IMR-90 (cell line): Measurements from ENCODE around the gene CAMK4. TPM values are rescaled to one million over a fixed set of nuclear protein-coding genes. Genes with fewer than 3 reads are reported as not detected.

Experiments
- ATAC-seq: fragments of 200-7000 bp; cut with Tn5 transposase; 2 replicates; pipeline ENCODE4 v1.9.1; 2020; ENCODE audit warnings: low read depth, mild to moderate bottlenecking, moderate library complexity
- BruUV-seq: library from RNA; stranded (reverse); fragments of 400-500 nt; replicated peaks from 2 replicates; lab custom pipeline; 2021; lab: Mats Ljungman, UMichigan
- CTCF ChIA-PET: fragments of 300-600 bp; formaldehyde crosslinking; extraction: SDS; loops from one replicate; lab custom pipeline; 2021; ENCODE audit warnings: antibody characterized with exemption; lab: Yijun Ruan, JAX
- POLR2A ChIA-PET: fragments of 300-600 bp; sonication (Branson Sonifier 250); formaldehyde crosslinking; loops from one replicate; lab custom pipeline; 2022; ENCODE audit warnings: antibody characterized with exemption; ENCODE audit not compliant: unreplicated experiment; lab: Charles Lee
- DNase-seq: peaks from one replicate; pipeline ENCODE4 v3.0.0; 2013
- H2AFZ ChIP-seq: replicated peaks from 2 replicates; pipeline ENCODE3; 2013; ENCODE audit warnings: low read length, mild to moderate bottlenecking; ENCODE audit not compliant: poor library complexity
- H2AK5ac ChIP-seq: 2 replicates; pipeline ENCODE4 v1.6.1; 2013; ENCODE audit warnings: low read depth, low read length, inconsistent platforms
- H2AK9ac ChIP-seq: replicated peaks from 2 replicates; pipeline ENCODE3; 2013; ENCODE audit warnings: mild to moderate bottlenecking, low read depth, low read length, moderate library complexity; ENCODE audit not compliant: poor library complexity
- H2BK120ac ChIP-seq: 2 replicates; pipeline ENCODE4 v1.6.1; 2013; ENCODE audit warnings: low read depth, low read length, inconsistent platforms
- H2BK15ac ChIP-seq: 3 replicates; pipeline ENCODE4 v1.6.1; 2013; ENCODE audit warnings: low read depth, low read length, inconsistent platforms
- H2BK20ac ChIP-seq: 2 replicates; pipeline ENCODE4 v1.6.1; 2013; ENCODE audit warnings: low read depth, mild to moderate bottlenecking, inconsistent platforms, low read length, moderate library complexity
- H2BK5ac ChIP-seq: 2 replicates; pipeline ENCODE4 v1.6.1; 2013; ENCODE audit warnings: mild to moderate bottlenecking, low read depth, low read length, inconsistent platforms; ENCODE audit not compliant: poor library complexity, severe bottlenecking
- H3K14ac ChIP-seq: replicated peaks from 2 replicates; pipeline ENCODE4 v1.6.1; 2013; ENCODE audit warnings: low read depth, low read length, inconsistent platforms
- H3K18ac ChIP-seq: 2 replicates; pipeline ENCODE4 v1.6.1; 2013; ENCODE audit warnings: low read depth, low read length, control low read depth
- H3K23ac ChIP-seq: 2 replicates; pipeline ENCODE4 v1.6.1; 2013; ENCODE audit warnings: low read depth, low read length, inconsistent platforms
- H3K27ac ChIP-seq: 2 replicates; pipeline ENCODE4 v1.5.1; 2013; ENCODE audit warnings: mild to moderate bottlenecking, control low read depth, low read length; ENCODE audit not compliant: insufficient read depth
- H3K27me3 ChIP-seq: 2 replicates; pipeline ENCODE4 v1.6.1; 2013; ENCODE audit warnings: low read length; ENCODE audit not compliant: control insufficient read depth, insufficient read depth
- H3K36me3 ChIP-seq: 2 replicates; pipeline ENCODE4 v1.6.1; 2013; ENCODE audit warnings: low read length, mixed read lengths; ENCODE audit not compliant: control insufficient read depth, insufficient read depth
- H3K4ac ChIP-seq: 2 replicates; pipeline ENCODE4 v1.6.1; 2013; ENCODE audit warnings: low read depth, low read length, inconsistent platforms
- H3K4me1 ChIP-seq: 2 replicates; pipeline ENCODE4 v1.6.1; 2013; ENCODE audit warnings: low read length, mixed read lengths; ENCODE audit not compliant: control insufficient read depth, insufficient read depth
- H3K4me2 ChIP-seq: 2 replicates; pipeline ENCODE4 v1.6.1; 2013; ENCODE audit warnings: low read depth, mild to moderate bottlenecking, control low read depth, low read length, moderate library complexity
- H3K4me3 ChIP-seq: 2 replicates; pipeline ENCODE4 v1.5.1; 2013; ENCODE audit warnings: low read depth, mild to moderate bottlenecking, control low read depth, low read length, moderate library complexity; ENCODE audit not compliant: insufficient read depth
- H3K56ac ChIP-seq: 2 replicates; pipeline ENCODE4 v1.6.1; 2013; ENCODE audit warnings: low read length, inconsistent platforms; ENCODE audit not compliant: insufficient read depth; ENCODE audit errors: extremely low read depth
- H3K79me1 ChIP-seq, 2 experiments: 2 replicates each; pipeline ENCODE4 v1.6.1; 2013; ENCODE audit warnings: low read length in 2 of 2, inconsistent platforms in 1 of 2, low read depth in 1 of 2
- H3K9ac ChIP-seq: 2 replicates; pipeline ENCODE4 v1.6.1; 2013; ENCODE audit warnings: low read depth, low read length, control low read depth
- H3K9me1 ChIP-seq: 2 replicates; pipeline ENCODE4 v1.6.1; 2013; ENCODE audit warnings: low read length, inconsistent platforms; ENCODE audit not compliant: insufficient read depth
- H3K9me3 ChIP-seq: 2 replicates; pipeline ENCODE4 v1.6.1; 2013; ENCODE audit warnings: low read length; ENCODE audit not compliant: control insufficient read depth, insufficient read depth
- H4K20me1 ChIP-seq: 2 replicates; pipeline ENCODE4 v1.6.1; 2013; ENCODE audit warnings: low read length, inconsistent platforms; ENCODE audit not compliant: insufficient read depth
- H4K5ac ChIP-seq: 2 replicates; pipeline ENCODE4 v1.6.1; 2013; ENCODE audit warnings: mild to moderate bottlenecking, low read depth, low read length, control low read depth
- H4K8ac ChIP-seq, 2 experiments: 2 replicates each; pipeline ENCODE4 v1.6.1; 2013; ENCODE audit warnings: low read depth in 2 of 2, low read length in 2 of 2, control low read depth in 1 of 2, inconsistent platforms in 1 of 2
- H4K91ac ChIP-seq: 2 replicates; pipeline ENCODE4 v1.6.1; 2013; ENCODE audit warnings: low read depth, low read length, inconsistent platforms; ENCODE audit not compliant: insufficient read depth
- BHLHE40 ChIP-seq: fragments of 150-350 bp; IDR thresholded peaks from 2 replicates; pipeline ENCODE4 v1.6.1; 2016; ENCODE audit warnings: mild to moderate bottlenecking, low read depth, low read length
- CEBPB ChIP-seq: IDR thresholded peaks from 2 replicates; pipeline ENCODE4 v1.6.1; 2012; ENCODE audit warnings: low read depth, low read length, improper control_type of control experiment
- FOS ChIP-seq: fragments of 150-350 bp; IDR thresholded peaks from 2 replicates; pipeline ENCODE4 v1.6.1; 2016; ENCODE audit warnings: low read depth, low read length
- MAZ ChIP-seq: IDR thresholded peaks from 2 replicates; pipeline ENCODE4 v1.6.1; 2012; ENCODE audit warnings: low read depth, mild to moderate bottlenecking, low read length, improper control_type of control experiment, moderate library complexity, borderline replicate concordance
- MXI1 ChIP-seq: IDR thresholded peaks from 2 replicates; pipeline ENCODE4 v1.6.1; 2012; ENCODE audit warnings: low read depth, mild to moderate bottlenecking, low read length, moderate library complexity, borderline replicate concordance
- WGBS, 2 experiments: methylation state at CpG; one replicate each; pipeline versions ENCODE4 v1.1.5 to v1.1.7; 2013; ENCODE audit warnings: missing lambda C conversion rate in 2 of 2; ENCODE audit not compliant: insufficient read length in 1 of 2; ENCODE audit errors: extremely low coverage in 2 of 2; 5-methylcytosine and 5-hydroxymethylcytosine counted together
- dilution Hi-C: fragments of 300-500 bp; cut with HindIII; formaldehyde crosslinking; loops from one replicate; pipeline ENCODE4 v1.14.3; 2018; ENCODE audit warnings: low sequenced_read_pairs; ENCODE audit not compliant: unreplicated experiment
- in situ Hi-C: fragments of 300-500 bp; cut with MboI; formaldehyde crosslinking; loops from 3 replicates; pipeline ENCODE4 v1.14.3; 2019; ENCODE audit warnings: low sequenced_read_pairs, inconsistent platforms, mixed read lengths
- intact Hi-C: fragments of 100-400 bp; cut with micrococcal nuclease; formaldehyde crosslinking; loops from 2 replicates; pipeline ENCODE4 v1.10.0; 2022
- polyA plus RNA-seq, 3 experiments: library from polyadenylated mRNA; depleted of rRNA; stranded (reverse); fragments of >200 nt; gene quantifications; 2 replicates each; pipeline ENCODE4 v1.2.3, GENCODE V29; 2012; ENCODE audit warnings: low replicate concordance in 1 of 3
- total RNA-seq: library from RNA; depleted of rRNA; stranded (reverse); fragments of >200 nt; gene quantifications from 2 replicates; pipeline ENCODE4 v1.2.3, GENCODE V29; 2012
- TF ChIP-seq, protein P1 (sequence below): fragments of 150-350 bp; IDR thresholded peaks from 2 replicates; pipeline ENCODE4 v1.6.1; 2016; ENCODE audit warnings: low read depth, mild to moderate bottlenecking, low read length, moderate library complexity, borderline replicate concordance
- TF ChIP-seq, protein P2 (sequence below): conservative IDR thresholded peaks from 2 replicates; pipeline ENCODE4 v1.5.1; 2012; ENCODE audit warnings: mild to moderate bottlenecking, low read depth, low read length, improper control_type of control experiment

CAMK4 gene
- total and polyA plus RNA-seq, 2 of the 4 experiments (the other 2 are of a cell fraction), result 3.7 to 4.8 TPM

DNA sequence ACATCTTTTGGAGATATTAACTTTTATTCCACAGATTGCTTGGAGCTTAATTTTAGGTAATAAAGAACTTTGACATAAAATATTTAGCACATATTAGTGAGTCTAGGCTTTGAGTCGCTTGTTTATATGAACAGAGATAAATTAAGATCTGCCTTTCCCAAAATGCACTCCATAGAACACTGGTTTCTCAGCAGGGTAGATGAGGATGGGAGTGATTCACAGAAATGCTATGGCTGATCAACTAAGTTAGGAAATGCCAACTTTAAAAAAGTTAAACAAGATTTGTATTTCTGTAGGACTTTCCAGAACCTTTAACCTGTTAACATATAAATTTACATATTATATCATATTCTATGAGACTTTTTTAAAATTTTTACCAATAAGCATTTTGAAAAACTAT is 222.9 kb downstream of the CAMK4 start:
- no peak overlapping the region for H2BK120ac ChIP-seq
- no peak overlapping the region for H3K9ac ChIP-seq
- H2BK15ac ChIP-seq, result no peak overlapping the region
- no peaks in the 10 kb centered on the region for H3K4me1 ChIP-seq
- no peak overlapping the region for H4K91ac ChIP-seq
- H3K27ac ChIP-seq, result no peak overlapping the region
- H3K56ac ChIP-seq, result no peak overlapping the region
- no peak overlapping the region for H4K8ac ChIP-seq
- WGBS, 2 experiments, result no CpG with 5 or more reads among the region's 1 CpG
- ChIA-PET POLR2A (no interaction called here), CTCF (no interaction called here)
- intact Hi-C loops (no loop called here), in situ Hi-C loops (no loop called here), dilution Hi-C loops (no loop called here)
- H3K27me3 ChIP-seq, result no peaks in the 10 kb centered on the region
- no peak overlapping the region for H3K4me2 ChIP-seq
- no peaks in the 10 kb centered on the region for H4K20me1 ChIP-seq
- no peak overlapping the region for H2AK5ac ChIP-seq
- H2AK9ac ChIP-seq, result no peak overlapping the region
- no peaks in the 10 kb centered on the region; the same call in 1 of the 2 replicates for H3K9me1 ChIP-seq
- H3K36me3 ChIP-seq, result no peaks in the 10 kb centered on the region
- H3K79me1 ChIP-seq, result no peaks in the 10 kb centered on the region
- no peak overlapping the region for H2AFZ ChIP-seq
- no peak overlapping the region for H2BK20ac ChIP-seq
- no peak overlapping the region for H3K18ac ChIP-seq
- peak; percentile 51 for DNase-seq
- no peak overlapping the region for H3K4me3 ChIP-seq
- H3K23ac ChIP-seq, result no peak overlapping the region
- no peaks in the 10 kb centered on the region for H3K9me3 ChIP-seq
- ATAC-seq, result peak; percentile 87
- H4K5ac ChIP-seq, result no peak overlapping the region
- H3K14ac ChIP-seq, result no peak overlapping the region
- no TSS peak for BruUV-seq
- no peak overlapping the region for H3K4ac ChIP-seq
- TF ChIP-seq, protein P1, sequence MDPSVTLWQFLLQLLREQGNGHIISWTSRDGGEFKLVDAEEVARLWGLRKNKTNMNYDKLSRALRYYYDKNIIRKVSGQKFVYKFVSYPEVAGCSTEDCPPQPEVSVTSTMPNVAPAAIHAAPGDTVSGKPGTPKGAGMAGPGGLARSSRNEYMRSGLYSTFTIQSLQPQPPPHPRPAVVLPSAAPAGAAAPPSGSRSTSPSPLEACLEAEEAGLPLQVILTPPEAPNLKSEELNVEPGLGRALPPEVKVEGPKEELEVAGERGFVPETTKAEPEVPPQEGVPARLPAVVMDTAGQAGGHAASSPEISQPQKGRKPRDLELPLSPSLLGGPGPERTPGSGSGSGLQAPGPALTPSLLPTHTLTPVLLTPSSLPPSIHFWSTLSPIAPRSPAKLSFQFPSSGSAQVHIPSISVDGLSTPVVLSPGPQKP, result no peak
- TF ChIP-seq, protein P2, sequence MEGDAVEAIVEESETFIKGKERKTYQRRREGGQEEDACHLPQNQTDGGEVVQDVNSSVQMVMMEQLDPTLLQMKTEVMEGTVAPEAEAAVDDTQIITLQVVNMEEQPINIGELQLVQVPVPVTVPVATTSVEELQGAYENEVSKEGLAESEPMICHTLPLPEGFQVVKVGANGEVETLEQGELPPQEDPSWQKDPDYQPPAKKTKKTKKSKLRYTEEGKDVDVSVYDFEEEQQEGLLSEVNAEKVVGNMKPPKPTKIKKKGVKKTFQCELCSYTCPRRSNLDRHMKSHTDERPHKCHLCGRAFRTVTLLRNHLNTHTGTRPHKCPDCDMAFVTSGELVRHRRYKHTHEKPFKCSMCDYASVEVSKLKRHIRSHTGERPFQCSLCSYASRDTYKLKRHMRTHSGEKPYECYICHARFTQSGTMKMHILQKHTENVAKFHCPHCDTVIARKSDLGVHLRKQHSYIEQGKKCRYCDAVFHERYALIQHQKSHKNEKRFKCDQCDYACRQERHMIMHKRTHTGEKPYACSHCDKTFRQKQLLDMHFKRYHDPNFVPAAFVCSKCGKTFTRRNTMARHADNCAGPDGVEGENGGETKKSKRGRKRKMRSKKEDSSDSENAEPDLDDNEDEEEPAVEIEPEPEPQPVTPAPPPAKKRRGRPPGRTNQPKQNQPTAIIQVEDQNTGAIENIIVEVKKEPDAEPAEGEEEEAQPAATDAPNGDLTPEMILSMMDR, result no peak
- no peak for TF ChIP-seq CEBPB
- TF ChIP-seq FOS, result no peak
- no peak for TF ChIP-seq MXI1
- no peak for TF ChIP-seq MAZ
- no peak for TF ChIP-seq BHLHE40
- H2BK5ac ChIP-seq, result no peak overlapping the region
